C4-2B (cell line): ENCODE data around the gene FHIT.

Experiments
- ZFX ChIP-seq: fragments of 450-650 bp; IDR thresholded peaks from 2 replicates; pipeline ENCODE4 v1.6.1; 2017
- TF ChIP-seq, protein P1 (sequence below): fragments of 450-650 bp; conservative IDR thresholded peaks from 2 replicates; pipeline ENCODE4 v1.5.1; 2017; ENCODE audit warnings: mild to moderate bottlenecking

DNA sequence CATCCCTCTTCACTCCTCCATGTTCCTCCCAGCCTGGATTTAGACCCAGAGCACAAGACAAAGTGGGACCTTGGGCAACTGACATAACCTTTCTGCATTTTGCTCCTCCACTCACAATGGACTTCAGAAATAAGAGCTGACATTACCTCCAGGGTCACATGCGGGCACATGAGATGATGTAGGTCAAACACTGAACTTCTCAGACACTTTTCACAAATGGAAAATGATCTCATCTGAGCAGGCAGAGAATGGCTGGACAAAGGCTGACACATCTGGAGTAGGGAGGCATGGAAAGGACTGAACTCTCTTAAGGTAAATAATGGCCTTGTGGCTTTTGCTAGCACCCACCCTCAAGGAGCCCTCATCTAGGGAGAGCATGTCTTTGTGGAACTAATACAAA lies 1352.2 kb downstream of the FHIT start:
- TF ChIP-seq, protein P1, sequence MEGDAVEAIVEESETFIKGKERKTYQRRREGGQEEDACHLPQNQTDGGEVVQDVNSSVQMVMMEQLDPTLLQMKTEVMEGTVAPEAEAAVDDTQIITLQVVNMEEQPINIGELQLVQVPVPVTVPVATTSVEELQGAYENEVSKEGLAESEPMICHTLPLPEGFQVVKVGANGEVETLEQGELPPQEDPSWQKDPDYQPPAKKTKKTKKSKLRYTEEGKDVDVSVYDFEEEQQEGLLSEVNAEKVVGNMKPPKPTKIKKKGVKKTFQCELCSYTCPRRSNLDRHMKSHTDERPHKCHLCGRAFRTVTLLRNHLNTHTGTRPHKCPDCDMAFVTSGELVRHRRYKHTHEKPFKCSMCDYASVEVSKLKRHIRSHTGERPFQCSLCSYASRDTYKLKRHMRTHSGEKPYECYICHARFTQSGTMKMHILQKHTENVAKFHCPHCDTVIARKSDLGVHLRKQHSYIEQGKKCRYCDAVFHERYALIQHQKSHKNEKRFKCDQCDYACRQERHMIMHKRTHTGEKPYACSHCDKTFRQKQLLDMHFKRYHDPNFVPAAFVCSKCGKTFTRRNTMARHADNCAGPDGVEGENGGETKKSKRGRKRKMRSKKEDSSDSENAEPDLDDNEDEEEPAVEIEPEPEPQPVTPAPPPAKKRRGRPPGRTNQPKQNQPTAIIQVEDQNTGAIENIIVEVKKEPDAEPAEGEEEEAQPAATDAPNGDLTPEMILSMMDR = no peak
- TF ChIP-seq ZFX = no peak
